ENCODE measurements around the gene FIGLA. TPM values are rescaled to one million over a fixed set of nuclear protein-coding genes. Genes with fewer than 3 reads are reported as not detected.

FIGLA gene
- total and polyA plus RNA-seq, 2 donors (not counting 1 experiment from before 2014, with no cell fraction given), result not detected

- no peak overlapping the region for H3K4me2 ChIP-seq (ENCODE audit: extremely low read depth, insufficient read depth, low read length)
- H3K27ac ChIP-seq (ENCODE audit: insufficient read depth, low read length), result no peak overlapping the region
- no peaks in the 10 kb centered on the region for H4K20me1 ChIP-seq (ENCODE audit: control insufficient read depth, extremely low read depth, insufficient read depth, low read length)
- H3K27me3 ChIP-seq (ENCODE audit: control insufficient read depth, insufficient read depth, low read length), result peaks cover 2% of the 10 kb centered on the region
- H3K9ac ChIP-seq (ENCODE audit: insufficient read depth, low read length), result no peak overlapping the region
- no peaks in the 10 kb centered on the region for H3K79me2 ChIP-seq (ENCODE audit: control insufficient read depth, insufficient read depth, low read length)
- H2AFZ ChIP-seq (ENCODE audit: low read length), result no peak overlapping the region
- H3K4me1 ChIP-seq (ENCODE audit: control insufficient read depth, extremely low read depth, insufficient read depth, low read length), result no peaks in the 10 kb centered on the region
- no peaks in the 10 kb centered on the region for H3K9me3 ChIP-seq (ENCODE audit: control insufficient read depth, insufficient read depth, low read depth, low read length)
- no peak for TF ChIP-seq CTCF (conservative IDR thresholded peaks at IDR 0.05 in 1 of 2, IDR thresholded peaks at IDR 0.05 in 1 of 2; ENCODE audit: low read depth in 1 of 2, low read length in 2 of 2)
- no peak for TF ChIP-seq EZH2 (IDR thresholded peaks at IDR 0.05; ENCODE audit: low read length, missing control alignments)
- no peak overlapping the region for H3K4me3 ChIP-seq (replicated peaks in 1 of 4; ENCODE audit: control extremely low read depth in 1 of 4, insufficient read depth in 1 of 4, low read depth in 3 of 4, low read length in 4 of 4)
- H3K36me3 ChIP-seq (ENCODE audit: control insufficient read depth, insufficient read depth, low read length), result no peaks in the 10 kb centered on the region
- DNase-seq (ENCODE audit: low read depth in 2 of 2), result no peak
Observed at GRCh38 chr2:70832386-70832785, 41.9 kb upstream of the FIGLA start.

- TF ChIP-seq EZH2 (IDR thresholded peaks at IDR 0.05; ENCODE audit: low read length, missing control alignments) (no peak), CTCF (conservative IDR thresholded peaks at IDR 0.05 in 1 of 2, IDR thresholded peaks at IDR 0.05 in 1 of 2; ENCODE audit: low read depth in 1 of 2, low read length in 2 of 2) (no peak)
- Histone ChIP-seq H3K36me3 (ENCODE audit: control insufficient read depth, insufficient read depth, low read length) (no peaks in the 10 kb centered on the region), H3K4me2 (ENCODE audit: extremely low read depth, insufficient read depth, low read length) (no peak overlapping the region), H3K27ac (ENCODE audit: insufficient read depth, low read length) (no peak overlapping the region), H3K79me2 (ENCODE audit: control insufficient read depth, insufficient read depth, low read length) (no peaks in the 10 kb centered on the region), H3K9me3 (ENCODE audit: control insufficient read depth, insufficient read depth, low read depth, low read length) (no peaks in the 10 kb centered on the region), H3K27me3 (ENCODE audit: control insufficient read depth, insufficient read depth, low read length) (peaks cover 2% of the 10 kb centered on the region), H2AFZ (ENCODE audit: low read length) (no peak overlapping the region), H3K4me3 (replicated peaks in 1 of 4; ENCODE audit: control extremely low read depth in 1 of 4, insufficient read depth in 1 of 4, low read depth in 3 of 4, low read length in 4 of 4) (no peak overlapping the region), H3K9ac (ENCODE audit: insufficient read depth, low read length) (no peak overlapping the region), H3K4me1 (ENCODE audit: control insufficient read depth, extremely low read depth, insufficient read depth, low read length) (no peaks in the 10 kb centered on the region), H4K20me1 (ENCODE audit: control insufficient read depth, extremely low read depth, insufficient read depth, low read length) (no peaks in the 10 kb centered on the region)
- no peak for DNase-seq (ENCODE audit: low read depth in 2 of 2)
Observed at GRCh38 chr2:70831861-70832260, 41.4 kb upstream of the FIGLA start.

GRCh38 chr2:70830366-70830765 is 39.9 kb upstream of the FIGLA start:
- H3K9ac ChIP-seq (ENCODE audit: insufficient read depth, low read length), result no peak overlapping the region
- DNase-seq (ENCODE audit: low read depth in 2 of 2), result no peak
- no peaks in the 10 kb centered on the region for H4K20me1 ChIP-seq (ENCODE audit: control insufficient read depth, extremely low read depth, insufficient read depth, low read length)
- TF ChIP-seq EZH2 (IDR thresholded peaks at IDR 0.05; ENCODE audit: low read length, missing control alignments), result no peak
- TF ChIP-seq CTCF (conservative IDR thresholded peaks at IDR 0.05 in 1 of 2, IDR thresholded peaks at IDR 0.05 in 1 of 2; ENCODE audit: low read depth in 1 of 2, low read length in 2 of 2), result no peak
- no peaks in the 10 kb centered on the region for H3K79me2 ChIP-seq (ENCODE audit: control insufficient read depth, insufficient read depth, low read length)
- H3K4me3 ChIP-seq (replicated peaks in 1 of 4; ENCODE audit: control extremely low read depth in 1 of 4, insufficient read depth in 1 of 4, low read depth in 3 of 4, low read length in 4 of 4), result no peak overlapping the region
- no peaks in the 10 kb centered on the region for H3K9me3 ChIP-seq (ENCODE audit: control insufficient read depth, insufficient read depth, low read depth, low read length)
- peaks cover 2% of the 10 kb centered on the region for H3K27me3 ChIP-seq (ENCODE audit: control insufficient read depth, insufficient read depth, low read length)
- no peak overlapping the region for H3K4me2 ChIP-seq (ENCODE audit: extremely low read depth, insufficient read depth, low read length)
- H3K27ac ChIP-seq (ENCODE audit: insufficient read depth, low read length), result no peak overlapping the region
- no peak overlapping the region for H2AFZ ChIP-seq (ENCODE audit: low read length)
- H3K4me1 ChIP-seq (ENCODE audit: control insufficient read depth, extremely low read depth, insufficient read depth, low read length), result no peaks in the 10 kb centered on the region
- H3K36me3 ChIP-seq (ENCODE audit: control insufficient read depth, insufficient read depth, low read length), result no peaks in the 10 kb centered on the region
